Spleen (tissue), 11 donors: ENCODE measurements around the gene GNAT1. TPM values are rescaled to one million over a fixed set of nuclear protein-coding genes. Genes with fewer than 3 reads are reported as not detected.

Source experiments
- DNase-seq: peaks from one replicate; pipeline ENCODE4 v3.0.0-alpha.2; 2020
- H3K27ac ChIP-seq, 8 donors: fragments of 200-600 bp; sonication (generic) in 7 of 8; 1 replicate in 4 of 8; 2 replicates in 4 of 8; pipeline versions ENCODE4 v1.5.0 to v1.8.0; 2016 to 2021; ENCODE audit warnings: inconsistent platforms in 4 of 8, mild to moderate bottlenecking in 4 of 8, moderate library complexity in 1 of 8
- H3K27me3 ChIP-seq, 7 donors: fragments of 200-600 bp; sonication (generic) in 6 of 7; replicated peaks in 1 of 7; 1 replicate in 4 of 7; 2 replicates in 3 of 7; pipeline versions ENCODE4 v1.5.0 to v1.8.0; 2016 to 2021; ENCODE audit warnings: inconsistent platforms in 3 of 7, mild to moderate bottlenecking in 1 of 7
- H3K36me3 ChIP-seq, 6 donors: fragments of 200-600 bp; sonication (generic) in 5 of 6; 1 replicate in 4 of 6; 2 replicates in 2 of 6; pipeline versions ENCODE4 v1.5.0 to v1.8.0; 2016 to 2021; ENCODE audit warnings: inconsistent platforms in 2 of 6
- H3K4me1 ChIP-seq, 6 donors: fragments of 200-600 bp; sonication (generic) in 5 of 6; 1 replicate in 3 of 6; 2 replicates in 3 of 6; pipeline versions ENCODE4 v1.5.0 to v1.8.0; 2016 to 2021; ENCODE audit warnings: inconsistent platforms in 3 of 6
- H3K4me3 ChIP-seq, 8 donors: fragments of 200-600 bp; sonication (generic) in 7 of 8; 1 replicate in 4 of 8; 2 replicates in 4 of 8; pipeline versions ENCODE4 v1.5.0 to v1.8.0; 2016 to 2021; ENCODE audit warnings: inconsistent platforms in 4 of 8, mild to moderate bottlenecking in 4 of 8, moderate library complexity in 2 of 8
- H3K9me3 ChIP-seq, 8 donors: fragments of 200-600 bp; sonication (generic) in 7 of 8; 1 replicate in 4 of 8; 2 replicates in 4 of 8; pipeline versions ENCODE4 v1.5.0 to v1.8.0; 2016 to 2021; ENCODE audit warnings: inconsistent platforms in 4 of 8
- CTCF ChIP-seq, 11 experiments: fragments of 200-600 bp in 7 of 11; fragments of 450-650 bp in 4 of 11; sonication (generic) in 4 of 11; IDR thresholded peaks in 8 of 11; conservative IDR thresholded peaks in 3 of 11; 1 replicate in 7 of 11; 2 replicates in 4 of 11; pipeline versions ENCODE4 v1.4.0 to v1.8.0; 2016 to 2021; ENCODE audit warnings: antibody characterized with exemption in 11 of 11, inconsistent platforms in 4 of 11, mild to moderate bottlenecking in 1 of 11
- POLR2A ChIP-seq, 3 donors: fragments of 450-650 bp; IDR thresholded peaks; one replicate each; pipeline ENCODE4 v1.5.1; 2017; ENCODE audit warnings: antibody characterized with exemption in 3 of 3, mild to moderate bottlenecking in 1 of 3
- POLR2AphosphoS5 ChIP-seq, 3 donors: sonication (generic); formaldehyde crosslinking; IDR thresholded peaks; one replicate each; pipeline ENCODE4 v1.5.1; 2017; ENCODE audit warnings: antibody characterized with exemption in 3 of 3
- WGBS, 5 donors: extraction: QIAGEN DNeasy Blood & Tissue Kit in 3 of 5; methylation state at CpG; one replicate each; pipeline versions ENCODE4 v1.1.5 to v1.1.7; 2013 to 2018; 5-methylcytosine and 5-hydroxymethylcytosine counted together
- intact Hi-C: fragments of 100-400 bp; cut with DNase I; formaldehyde crosslinking; loops from one replicate; pipeline ENCODE4 v1.15.0; 2023; ENCODE audit warnings: low total_unique reads
- polyA plus RNA-seq, 3 donors: library from polyadenylated mRNA; stranded (reverse); fragments of 200-250 nt; gene quantifications; one replicate each; pipeline ENCODE4 v1.2.1, GENCODE V29; 2013
- total RNA-seq, 7 donors: library from RNA; depleted of rRNA in 3 of 7; stranded (reverse); fragments of >200 nt in 3 of 7; fragmentation: NEBNext Ultra II Directional in 4 of 7; extraction: Animal tissue kit (Norgen Biotek cat#: 25700) in 4 of 7; gene quantifications; one replicate each; pipeline versions ENCODE4 v1.1.0 to v1.2.1, GENCODE V29; 2016 to 2021
- donor health status: healthy with polysubstance abuse.
- donor health status: DM: no; HTN: no; CAD: no; lungs with moderate emphysema.
- donor health status: DM: no; HTN: no; CAD: no.
- donor health status: Bipolar disorder and iron deficiency.
- donor health status: healthy.
- donor health status: DM: no; HTN: no; CAD: no.
- donor health status: DM: yes; HTN: yes; CAD: no.

Gene GNAT1
- total and polyA plus RNA-seq, 10 donors, result 0.05 to 0.44 (median 0.18) TPM; not detected in 7

DNA sequence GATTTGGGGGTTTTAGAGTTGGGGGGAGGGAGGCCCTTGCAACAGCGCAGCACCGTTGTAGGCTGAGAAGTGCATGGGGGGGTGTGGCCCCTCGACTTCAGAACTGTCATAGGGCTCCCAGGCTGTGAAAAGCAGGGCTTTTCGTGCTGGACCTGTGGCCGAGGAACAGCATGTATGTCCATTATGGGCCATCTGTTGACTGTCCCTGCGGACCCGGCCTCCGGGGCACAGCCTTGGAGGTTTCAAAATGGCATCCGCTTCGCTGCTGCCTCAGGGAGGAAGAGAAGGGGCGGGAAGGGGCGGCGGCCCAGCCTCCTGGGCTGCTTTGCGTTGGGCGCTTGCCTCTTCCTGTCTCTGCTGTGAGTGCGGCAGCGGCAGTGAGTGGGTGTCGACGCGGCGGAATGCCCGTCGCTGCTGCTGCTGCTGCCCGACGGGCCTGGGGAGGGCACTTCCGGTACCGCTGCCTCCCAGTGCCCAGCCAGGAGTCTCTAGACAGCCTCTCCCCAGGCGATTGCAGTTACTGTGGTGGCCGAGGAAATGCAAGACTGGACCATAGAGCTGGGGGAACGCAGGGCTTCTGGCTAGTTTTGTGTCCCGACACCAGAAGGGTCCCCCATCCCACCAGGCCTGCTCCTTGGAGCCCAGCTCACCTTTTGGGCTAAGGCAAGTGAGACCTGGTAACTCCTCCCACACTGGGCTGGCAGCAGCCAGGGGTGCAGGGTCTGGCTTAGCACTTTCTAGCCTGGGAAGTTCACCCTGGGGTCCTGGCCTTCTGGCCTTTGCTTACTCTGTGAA, 46.5 kb downstream of the GNAT1 start:
- 0 to 1% (median 1%) methylated on average over 11 to 31 of the region's 31 CpGs for WGBS, 5 donors
- intact Hi-C loops, result loop anchor here (10.0 kb wide), 1 partner anchor 87 kb away; the partner anchor contains the start of genes HYAL2 and TUSC2
- DNase-seq, result peak; percentile 99
- H3K27me3 ChIP-seq, result no peaks in the 10 kb centered on the region
- H3K27ac ChIP-seq, result peak overlapping the region; percentile 94 to 99 (median 96)
- no peaks in the 10 kb centered on the region for H3K9me3 ChIP-seq
- H3K36me3 ChIP-seq, result peaks cover 0 to 37% (median 11%) of the 10 kb centered on the region in 6 donors
- H3K4me1 ChIP-seq, result peaks cover 52 to 76% (median 64%) of the 10 kb centered on the region in 6 donors
- H3K4me3 ChIP-seq, result peak overlapping the region; percentile 87 to 98 (median 92)
- TF ChIP-seq POLR2AphosphoS5 (IDR thresholded peaks at IDR 0.05) (peak; percentile 93 to 98 (median 96)), CTCF (IDR thresholded peaks at IDR 0.05 in 8 of 11, conservative IDR thresholded peaks at IDR 0.05 in 3 of 11) (peak in 1 of 11 experiments; percentile 30), POLR2A (IDR thresholded peaks at IDR 0.05) (peak in 1 of 3 donors; percentile 75)

- Histone ChIP-seq H3K9me3 (no peaks in the 10 kb centered on the region), H3K4me1 (peaks cover 58 to 77% (median 70%) of the 10 kb centered on the region in 6 donors), H3K36me3 (peaks cover 0 to 38% (median 11%) of the 10 kb centered on the region in 6 donors), H3K27ac (peak overlapping the region; percentile 94 to 99 (median 96)), H3K4me3 (peak overlapping the region; percentile 87 to 98 (median 92)), H3K27me3 (no peaks in the 10 kb centered on the region)
- TF ChIP-seq CTCF (IDR thresholded peaks at IDR 0.05 in 8 of 11, conservative IDR thresholded peaks at IDR 0.05 in 3 of 11), result peak in 1 of 11 experiments; percentile 17
- TF ChIP-seq POLR2AphosphoS5 (IDR thresholded peaks at IDR 0.05), result peak; percentile 64 to 80 (median 68)
- no peak for TF ChIP-seq POLR2A (IDR thresholded peaks at IDR 0.05)
- WGBS, 5 donors, result 25 to 54% (median 28%) methylated on average over 7 of the region's 7 CpGs; no CpG with 5 or more reads in 1 of the 5 donors
- intact Hi-C loops, result loop anchor here (10.0 kb wide), 1 partner anchor 86 kb away; the partner anchor contains the start of genes HYAL2 and TUSC2
- peak; percentile 92 for DNase-seq
These were observed 47.2 kb downstream of the GNAT1 start for GRCh38 chr3:50238549-50239026.

DNA sequence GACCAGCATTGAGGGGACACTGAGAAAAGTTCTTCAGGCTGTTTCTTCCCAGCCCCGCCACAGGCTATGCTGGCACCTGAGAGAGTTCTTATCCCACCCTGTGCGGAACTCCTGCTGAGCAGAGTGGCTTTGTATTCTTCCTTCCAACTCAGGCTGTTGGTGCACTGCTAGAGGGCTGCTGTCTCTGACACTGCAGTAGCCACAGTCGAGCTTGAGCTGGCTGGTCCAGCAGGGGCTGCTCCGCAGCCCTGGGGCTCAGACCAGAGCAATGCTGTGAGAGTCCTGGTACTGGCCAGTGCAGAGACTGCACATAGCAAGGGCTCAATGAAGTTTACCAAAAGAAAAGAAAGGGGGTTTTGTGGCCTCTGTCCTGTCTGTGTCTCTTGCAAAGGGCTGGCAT, 48.2 kb downstream of the GNAT1 start:
- Histone ChIP-seq H3K9me3 (no peaks in the 10 kb centered on the region), H3K27ac (peak overlapping the region; percentile 48 to 99 (median 96)), H3K4me1 (peaks cover 69 to 79% (median 75%) of the 10 kb centered on the region in 6 donors), H3K27me3 (no peaks in the 10 kb centered on the region), H3K36me3 (peaks cover 0 to 49% (median 17%) of the 10 kb centered on the region in 6 donors), H3K4me3 (peak overlapping the region in 4 of 8 donors; percentile 1 to 98 (median 96))
- DNase-seq, result no peak
- no peak for TF ChIP-seq POLR2A (IDR thresholded peaks at IDR 0.05)
- no peak for TF ChIP-seq CTCF (IDR thresholded peaks at IDR 0.05 in 8 of 11, conservative IDR thresholded peaks at IDR 0.05 in 3 of 11)
- no peak for TF ChIP-seq POLR2AphosphoS5 (IDR thresholded peaks at IDR 0.05)
- 48 to 82% (median 75%) methylated on average over 3 to 4 of the region's 4 CpGs for WGBS, 5 donors
- intact Hi-C loops, result loop anchor here (10.0 kb wide), 1 partner anchor 85 kb away; the partner anchor contains the start of genes HYAL2 and TUSC2
